ENCODE results near the gene MFAP3L. TPM values are rescaled to one million over a fixed set of nuclear protein-coding genes. Genes with fewer than 3 reads are reported as not detected.

The MFAP3L gene
- total RNA-seq, 4 donors from 2014 or later, result 3.2 to 11.3 (median 4.6) TPM

- H3K27me3 ChIP-seq, result no peaks in the 10 kb centered on the region
- ATAC-seq (no peak), DNase-seq (no peak)
- H3K4me3 ChIP-seq, result no peak overlapping the region
- no peak overlapping the region for H3K27ac ChIP-seq
- peaks cover 14 to 62% of the 10 kb centered on the region in 2 donors for H3K4me1 ChIP-seq
- H3K9me3 ChIP-seq, result no peaks in the 10 kb centered on the region
- H3K36me3 ChIP-seq, result no peaks in the 10 kb centered on the region
- TF ChIP-seq POLR2A (IDR thresholded peaks at IDR 0.05), result no peak
- TF ChIP-seq CTCF (IDR thresholded peaks at IDR 0.05 in 4 of 5, conservative IDR thresholded peaks at IDR 0.05 in 1 of 5), result no peak
- intact Hi-C loops (cut with DNase I; ENCODE audit: low total_unique reads), result no loop called here
- in situ Hi-C loops (cut with MboI; ENCODE audit: low sequenced_read_pairs in 4 of 4), result no loop called here
Measured at GRCh38 chr4:170017252-170017651, 8.9 kb downstream of the MFAP3L start.

- Histone ChIP-seq H3K36me3 (no peaks in the 10 kb centered on the region), H3K4me3 (no peak overlapping the region), H3K9me3 (no peaks in the 10 kb centered on the region), H3K4me1 (peaks cover 19 to 79% of the 10 kb centered on the region in 2 donors), H3K27me3 (no peaks in the 10 kb centered on the region), H3K27ac (peak overlapping the region in 2 of 4 donors; percentile 22 to 57)
- intact Hi-C loops (cut with DNase I; ENCODE audit: low total_unique reads), result no loop called here
- in situ Hi-C loops (cut with MboI; ENCODE audit: low sequenced_read_pairs in 4 of 4), result no loop called here
- DNase-seq (peak in 1 of 2 donors; percentile 19), ATAC-seq (no peak)
- TF ChIP-seq POLR2A (IDR thresholded peaks at IDR 0.05) (no peak), CTCF (IDR thresholded peaks at IDR 0.05 in 4 of 5, conservative IDR thresholded peaks at IDR 0.05 in 1 of 5) (no peak)
Measured at GRCh38 chr4:170015285-170015684, 10.9 kb downstream of the MFAP3L start.

- no peak overlapping the region for H3K4me3 ChIP-seq
- intact Hi-C loops (cut with DNase I; ENCODE audit: low total_unique reads), result no loop called here
- H3K27me3 ChIP-seq, result no peaks in the 10 kb centered on the region
- H3K36me3 ChIP-seq, result no peaks in the 10 kb centered on the region
- H3K9me3 ChIP-seq, result no peaks in the 10 kb centered on the region
- H3K4me1 ChIP-seq, result peaks cover 19 to 83% of the 10 kb centered on the region in 2 donors
- in situ Hi-C loops (cut with MboI; ENCODE audit: low sequenced_read_pairs in 4 of 4), result no loop called here
- DNase-seq, result no peak
- no peak for TF ChIP-seq POLR2A (IDR thresholded peaks at IDR 0.05)
- no peak for TF ChIP-seq CTCF (IDR thresholded peaks at IDR 0.05 in 4 of 5, conservative IDR thresholded peaks at IDR 0.05 in 1 of 5)
- no peak for ATAC-seq
- peak overlapping the region in 3 of 4 donors; percentile 22 to 57 (median 24) for H3K27ac ChIP-seq
Measured at GRCh38 chr4:170014359-170015011, 11.7 kb downstream of the MFAP3L start.

GRCh38 chr4:170012629-170012958 lies 13.6 kb downstream of the MFAP3L start:
- DNase-seq (no peak), ATAC-seq (peak; percentile 76 to 89)
- H3K27me3 ChIP-seq, result no peaks in the 10 kb centered on the region
- in situ Hi-C loops (cut with MboI; ENCODE audit: low sequenced_read_pairs in 4 of 4), result no loop called here
- H3K9me3 ChIP-seq, result no peaks in the 10 kb centered on the region
- no peaks in the 10 kb centered on the region for H3K36me3 ChIP-seq
- H3K27ac ChIP-seq, result peak overlapping the region; percentile 59 to 86 (median 72)
- H3K4me3 ChIP-seq, result peak overlapping the region in 1 of 4 donors; percentile 19
- peaks cover 19 to 88% of the 10 kb centered on the region in 2 donors for H3K4me1 ChIP-seq
- TF ChIP-seq CTCF (IDR thresholded peaks at IDR 0.05 in 4 of 5, conservative IDR thresholded peaks at IDR 0.05 in 1 of 5), result no peak
- TF ChIP-seq POLR2A (IDR thresholded peaks at IDR 0.05), result no peak
- intact Hi-C loops (cut with DNase I; ENCODE audit: low total_unique reads), result no loop called here

Data from gastrocnemius medialis (tissue), 4 donors.